ENCODE measurements around the gene SELENOT. TPM values are rescaled to one million over a fixed set of nuclear protein-coding genes. Genes with fewer than 3 reads are reported as not detected.

Gene SELENOT
- total RNA-seq, 2 experiments from 2014 or later, result 110 to 115 TPM

DNA sequence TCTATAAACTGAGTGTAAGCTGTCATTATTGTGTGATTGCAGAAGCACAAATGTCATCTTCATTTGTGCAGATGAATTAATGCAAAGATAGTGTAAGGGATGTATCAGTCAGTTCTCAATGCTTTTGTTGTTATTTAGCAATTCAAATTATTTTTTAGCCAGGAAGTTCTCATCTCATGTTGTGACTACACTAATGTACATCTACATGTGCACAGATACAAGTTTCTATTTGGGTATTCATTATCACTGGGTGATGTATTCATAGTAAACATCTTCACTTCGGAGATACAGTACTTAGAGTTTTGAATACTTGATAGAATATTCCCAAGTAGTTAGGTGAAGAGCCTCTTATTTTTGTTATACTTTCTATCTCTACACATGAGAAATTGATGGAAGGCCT is 45.4 kb upstream of the SELENOT start:
- ChIA-PET POLR2A (interaction anchor here (1.6 kb wide), 1 partner anchor 45 kb away, joined by 6 read pairs; the partner anchor contains the start of gene SELENOT), CTCF (no interaction called here)
- Mint-ChIP-seq H3K4me1 (ENCODE audit: low read depth) (peaks cover 38% of the 10 kb centered on the region), H3K36me3 (ENCODE audit: low read depth) (peaks cover 77% of the 10 kb centered on the region), H3K4me3 (no peak overlapping the region), H3K27ac (no peak overlapping the region), H3K9me3 (no peaks in the 10 kb centered on the region), H3K27me3 (no peaks in the 10 kb centered on the region)
- no peak overlapping the region for H3K4me3 ChIP-seq (ENCODE audit: low read length)
- DNase-seq, result no peak
- H3K9me3 ChIP-seq (ENCODE audit: control insufficient read depth in 1 of 2, insufficient read depth in 1 of 2, low read length in 2 of 2), result no peaks in the 10 kb centered on the region
- H3K27ac ChIP-seq (ENCODE audit: low read depth in 1 of 2, low read length in 2 of 2), result no peak overlapping the region
- peaks cover 67% of the 10 kb centered on the region for H3K36me3 ChIP-seq (ENCODE audit: insufficient read depth, low read length)
- TF ChIP-seq, protein P1, sequence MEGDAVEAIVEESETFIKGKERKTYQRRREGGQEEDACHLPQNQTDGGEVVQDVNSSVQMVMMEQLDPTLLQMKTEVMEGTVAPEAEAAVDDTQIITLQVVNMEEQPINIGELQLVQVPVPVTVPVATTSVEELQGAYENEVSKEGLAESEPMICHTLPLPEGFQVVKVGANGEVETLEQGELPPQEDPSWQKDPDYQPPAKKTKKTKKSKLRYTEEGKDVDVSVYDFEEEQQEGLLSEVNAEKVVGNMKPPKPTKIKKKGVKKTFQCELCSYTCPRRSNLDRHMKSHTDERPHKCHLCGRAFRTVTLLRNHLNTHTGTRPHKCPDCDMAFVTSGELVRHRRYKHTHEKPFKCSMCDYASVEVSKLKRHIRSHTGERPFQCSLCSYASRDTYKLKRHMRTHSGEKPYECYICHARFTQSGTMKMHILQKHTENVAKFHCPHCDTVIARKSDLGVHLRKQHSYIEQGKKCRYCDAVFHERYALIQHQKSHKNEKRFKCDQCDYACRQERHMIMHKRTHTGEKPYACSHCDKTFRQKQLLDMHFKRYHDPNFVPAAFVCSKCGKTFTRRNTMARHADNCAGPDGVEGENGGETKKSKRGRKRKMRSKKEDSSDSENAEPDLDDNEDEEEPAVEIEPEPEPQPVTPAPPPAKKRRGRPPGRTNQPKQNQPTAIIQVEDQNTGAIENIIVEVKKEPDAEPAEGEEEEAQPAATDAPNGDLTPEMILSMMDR (IDR thresholded peaks at IDR 0.05), result no peak
- intact Hi-C loops (cut with DNase I, micrococcal nuclease), result no loop called here
- peaks cover 3% of the 10 kb centered on the region for H3K4me1 ChIP-seq (ENCODE audit: insufficient read depth, low read length)
- ATAC-seq (ENCODE audit: poor library complexity), result no peak
- no peaks in the 10 kb centered on the region for H3K27me3 ChIP-seq (ENCODE audit: control insufficient read depth in 1 of 2, insufficient read depth in 2 of 2, low read length in 2 of 2)

DNA sequence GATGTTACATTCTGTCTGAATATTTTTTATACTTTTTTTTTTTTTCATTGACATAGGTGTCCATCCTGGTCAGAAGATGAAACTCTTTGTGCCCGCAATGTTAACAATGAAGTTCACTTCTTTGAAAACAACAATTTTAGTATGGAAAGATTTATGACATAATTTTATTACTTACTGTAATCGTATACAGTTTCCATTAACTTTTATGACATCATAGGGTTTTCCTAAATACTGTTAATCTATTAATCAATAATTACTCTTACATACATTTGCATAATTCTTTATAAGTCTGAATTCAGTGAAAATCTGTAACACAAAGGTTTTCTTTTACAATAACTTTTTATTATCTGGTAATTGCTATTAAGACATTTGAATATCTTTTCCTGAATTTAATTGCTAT is 38.9 kb upstream of the SELENOT start:
- Histone ChIP-seq H3K9me3 (ENCODE audit: control insufficient read depth in 1 of 2, insufficient read depth in 1 of 2, low read length in 2 of 2) (no peaks in the 10 kb centered on the region), H3K36me3 (ENCODE audit: insufficient read depth, low read length) (peaks cover 62% of the 10 kb centered on the region), H3K4me3 (ENCODE audit: low read length) (no peak overlapping the region), H3K4me1 (ENCODE audit: insufficient read depth, low read length) (no peaks in the 10 kb centered on the region), H3K27ac (ENCODE audit: low read depth in 1 of 2, low read length in 2 of 2) (no peak overlapping the region), H3K27me3 (ENCODE audit: control insufficient read depth in 1 of 2, insufficient read depth in 2 of 2, low read length in 2 of 2) (no peaks in the 10 kb centered on the region)
- Mint-ChIP-seq H3K27ac (no peak overlapping the region), H3K27me3 (no peaks in the 10 kb centered on the region), H3K4me3 (no peak overlapping the region), H3K9me3 (no peaks in the 10 kb centered on the region), H3K36me3 (ENCODE audit: low read depth) (peaks cover 71% of the 10 kb centered on the region), H3K4me1 (ENCODE audit: low read depth) (peaks cover 4% of the 10 kb centered on the region)
- ChIA-PET CTCF (no interaction called here), POLR2A (interaction anchor here (1.6 kb wide), 1 partner anchor 39 kb away, joined by 3 read pairs; the partner anchor contains the start of gene SELENOT)
- intact Hi-C loops (cut with DNase I, micrococcal nuclease), result no loop called here
- ATAC-seq (ENCODE audit: poor library complexity) (no peak), DNase-seq (no peak)
- TF ChIP-seq, protein P1 (IDR thresholded peaks at IDR 0.05), result no peak

DNA sequence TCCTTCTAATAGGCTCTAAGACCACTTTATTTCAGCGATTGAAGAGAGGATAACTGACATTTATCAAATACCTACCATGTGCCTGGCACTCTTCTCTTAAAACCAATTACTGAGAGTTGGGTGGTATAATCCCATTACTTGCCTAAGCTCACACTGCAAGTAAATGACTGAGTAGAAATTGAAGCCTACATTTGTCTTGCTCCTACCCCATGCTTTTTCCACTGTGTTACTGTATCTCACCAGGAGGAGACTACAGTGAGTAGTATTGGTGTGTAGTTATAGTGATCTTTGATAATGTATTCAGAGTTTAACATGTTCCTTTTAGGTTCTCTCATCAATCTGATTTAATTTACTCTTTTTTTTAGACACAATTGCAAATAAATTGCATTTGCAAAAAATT is 35.8 kb upstream of the SELENOT start:
- H3K4me1 Mint-ChIP-seq (ENCODE audit: low read depth), result no peaks in the 10 kb centered on the region

More for the DNA sequence above, 35.8 kb upstream of the SELENOT start:
- TF ChIP-seq, protein P1 (IDR thresholded peaks at IDR 0.05), result no peak
- Histone ChIP-seq H3K27ac (ENCODE audit: low read depth in 1 of 2, low read length in 2 of 2) (no peak overlapping the region), H3K4me1 (ENCODE audit: insufficient read depth, low read length) (no peaks in the 10 kb centered on the region), H3K9me3 (ENCODE audit: control insufficient read depth in 1 of 2, insufficient read depth in 1 of 2, low read length in 2 of 2) (no peaks in the 10 kb centered on the region), H3K27me3 (ENCODE audit: control insufficient read depth in 1 of 2, insufficient read depth in 2 of 2, low read length in 2 of 2) (no peaks in the 10 kb centered on the region), H3K4me3 (ENCODE audit: low read length) (no peak overlapping the region), H3K36me3 (ENCODE audit: insufficient read depth, low read length) (peaks cover 72% of the 10 kb centered on the region)
- no peak for ATAC-seq (ENCODE audit: poor library complexity)
- ChIA-PET CTCF (interaction anchor here (0.9 kb wide), 1 partner anchor 31 kb away, joined by 3 read pairs; no protein-coding TSS in a partner anchor), POLR2A (interaction anchor here (0.5 to 1.4 kb wide), 2 partner anchors 35 to 194 kb away, joined by 3 to 4 read pairs; partner anchors contain the start of gene SELENOT)
- H3K9me3 Mint-ChIP-seq, result no peaks in the 10 kb centered on the region
- no peak overlapping the region for H3K27ac Mint-ChIP-seq
- intact Hi-C loops (cut with DNase I, micrococcal nuclease), result no loop called here
- DNase-seq, result no peak
- no peaks in the 10 kb centered on the region for H3K27me3 Mint-ChIP-seq
- peaks cover 77% of the 10 kb centered on the region for H3K36me3 Mint-ChIP-seq (ENCODE audit: low read depth)
- H3K4me3 Mint-ChIP-seq, result no peak overlapping the region

Measured in CD4-positive, alpha-beta T cell (primary cell).